ENCODE measurements around the gene ELOVL1.
"Not testable (repeated sequence)": the region's sequence is repeated elsewhere in the genome, so short reads cannot be mapped to it uniquely, and the experiment has no call there.

ELOVL1 gene

DNA sequence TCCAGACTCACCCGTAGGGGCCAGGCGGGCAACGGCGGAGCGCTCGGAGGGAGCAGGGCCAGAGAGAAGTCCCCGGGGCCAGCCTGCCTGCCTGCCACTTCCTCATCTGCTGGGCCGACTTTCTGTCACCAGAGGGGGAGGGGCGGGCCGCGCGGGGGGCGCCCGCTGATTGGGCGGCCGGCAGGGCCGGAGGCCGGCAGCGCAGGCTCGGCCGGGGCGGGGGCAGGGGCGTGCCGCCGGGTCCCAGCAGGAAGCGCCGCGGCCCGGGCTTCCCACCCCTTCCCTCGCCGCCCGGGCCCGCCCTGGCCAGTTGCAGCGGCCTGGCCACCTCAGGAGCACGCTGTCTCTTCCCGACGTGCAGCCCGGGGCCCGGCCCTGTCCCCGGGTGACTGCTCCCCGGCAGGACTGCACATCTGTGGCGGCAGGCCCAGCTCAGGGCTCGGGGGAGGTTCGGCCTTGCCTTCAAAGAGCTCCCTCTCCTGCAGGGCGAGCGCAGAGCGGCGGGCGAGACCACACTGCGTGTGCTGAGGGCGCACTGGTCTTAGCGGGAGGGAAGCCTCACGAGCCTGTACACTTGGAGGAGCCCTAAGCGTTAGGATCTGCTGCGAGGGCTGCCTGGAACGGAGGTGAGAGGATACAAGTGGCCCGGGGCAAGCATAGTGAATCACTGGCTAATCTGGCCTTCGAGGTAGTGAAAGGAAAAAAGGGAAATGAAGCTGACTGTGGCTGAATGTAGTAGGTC lies at the start of gene ELOVL1:
ELOVL1 (minus strand) TSS at position 108 of the 742 bp plus-strand sequence. CDS start 2,402 bp downstream, outside the sequence.
- Histone ChIP-seq H3K4me1 (ENCODE audit: control insufficient read depth, insufficient read depth, low read length) (peaks cover 23% of the 10 kb centered on the region), H3K36me3 (ENCODE audit: control insufficient read depth in 2 of 2, insufficient read depth in 2 of 2, low read length in 2 of 2) (peaks cover 26 to 27% of the 10 kb centered on the region in 2 donors), H3K9ac (ENCODE audit: low read length in 2 of 2) (peak within 1 kb of the TSS; percentile 83 to 86), H3K27me3 (ENCODE audit: control insufficient read depth in 1 of 2, insufficient read depth in 2 of 2, low read length in 2 of 2) (no peaks in the 10 kb centered on the region), H3K9me3 (ENCODE audit: control insufficient read depth in 2 of 2, low read length in 2 of 2) (no peaks in the 10 kb centered on the region), H3K4me3 (ENCODE audit: low read length in 2 of 2) (peak within 1 kb of the TSS; percentile 78 to 83), H3K27ac (ENCODE audit: low read length) (peak within 1 kb of the TSS; percentile 79)

DNA sequence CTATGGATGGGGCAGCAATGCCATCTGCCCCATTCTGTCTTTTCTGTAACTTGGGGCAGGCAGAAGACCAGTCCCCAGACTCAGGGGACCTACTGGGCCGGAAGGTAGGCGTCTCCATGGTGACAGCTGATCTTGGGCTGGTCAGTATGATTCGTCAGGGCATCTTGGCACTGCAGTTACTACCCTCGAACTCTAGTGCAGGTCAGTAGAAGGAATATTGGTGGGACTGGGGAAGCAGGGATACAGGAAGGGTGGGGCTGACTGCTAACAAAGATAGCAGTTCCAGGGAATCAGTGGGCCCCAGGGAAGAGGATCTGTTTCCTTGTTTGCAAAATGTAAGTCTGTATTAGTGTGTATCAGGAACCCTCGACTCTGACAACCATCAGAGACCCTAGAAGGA lies 48.1 kb upstream of the ELOVL1 start:
- no peaks in the 10 kb centered on the region for H3K9me3 ChIP-seq (ENCODE audit: control insufficient read depth in 2 of 2, low read length in 2 of 2)
- peaks cover 44 to 55% of the 10 kb centered on the region in 2 donors for H3K36me3 ChIP-seq (ENCODE audit: control insufficient read depth in 2 of 2, insufficient read depth in 2 of 2, low read length in 2 of 2)
- no peaks in the 10 kb centered on the region for H3K27me3 ChIP-seq (ENCODE audit: control insufficient read depth in 1 of 2, insufficient read depth in 2 of 2, low read length in 2 of 2)
- H3K27ac ChIP-seq (ENCODE audit: low read length) = no peak overlapping the region
- no peak overlapping the region for H3K4me3 ChIP-seq (ENCODE audit: low read length in 2 of 2)
- H3K4me1 ChIP-seq (ENCODE audit: control insufficient read depth, insufficient read depth, low read length) = no peaks in the 10 kb centered on the region
- H3K9ac ChIP-seq (ENCODE audit: low read length in 2 of 2) = no peak overlapping the region

DNA sequence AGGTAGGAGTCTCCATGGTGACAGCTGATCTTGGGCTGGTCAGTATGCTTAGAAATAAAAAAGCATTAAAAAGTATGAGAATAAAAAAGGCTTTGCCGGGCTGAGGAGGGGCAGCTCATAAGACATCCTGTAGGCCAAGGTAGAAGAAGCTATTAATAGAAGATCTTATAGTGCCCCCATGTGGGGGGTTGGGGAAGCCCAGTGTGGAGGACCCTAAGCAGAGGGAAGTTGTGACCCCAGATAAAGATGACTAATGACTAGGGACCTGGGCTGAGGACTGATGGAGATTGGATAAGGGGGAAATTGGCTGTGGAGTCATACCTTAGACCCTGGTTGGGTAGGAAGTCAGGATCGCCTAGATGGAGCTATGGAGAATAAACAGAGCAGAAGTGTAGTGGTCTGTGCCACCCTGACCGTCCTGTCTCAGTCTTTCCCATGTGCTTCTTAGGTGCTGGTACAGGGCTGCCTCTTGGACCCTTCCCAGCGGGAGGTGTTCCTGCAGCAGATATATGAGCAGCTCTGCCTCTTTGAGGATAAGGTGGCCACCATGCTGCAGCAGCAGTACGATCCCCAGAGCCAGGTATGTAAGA lies 46.9 kb upstream of the ELOVL1 start:
- no peak overlapping the region for H3K27ac ChIP-seq (ENCODE audit: low read length)
- H3K9ac ChIP-seq (ENCODE audit: low read length in 2 of 2) = no peak overlapping the region
- no peaks in the 10 kb centered on the region for H3K27me3 ChIP-seq (ENCODE audit: control insufficient read depth in 1 of 2, insufficient read depth in 2 of 2, low read length in 2 of 2)
- H3K4me3 ChIP-seq (ENCODE audit: low read length in 2 of 2) = no peak overlapping the region
- peaks cover 33 to 43% of the 10 kb centered on the region in 2 donors for H3K36me3 ChIP-seq (ENCODE audit: control insufficient read depth in 2 of 2, insufficient read depth in 2 of 2, low read length in 2 of 2)
- H3K4me1 ChIP-seq (ENCODE audit: control insufficient read depth, insufficient read depth, low read length) = no peaks in the 10 kb centered on the region
- no peaks in the 10 kb centered on the region for H3K9me3 ChIP-seq (ENCODE audit: control insufficient read depth in 2 of 2, low read length in 2 of 2)

DNA sequence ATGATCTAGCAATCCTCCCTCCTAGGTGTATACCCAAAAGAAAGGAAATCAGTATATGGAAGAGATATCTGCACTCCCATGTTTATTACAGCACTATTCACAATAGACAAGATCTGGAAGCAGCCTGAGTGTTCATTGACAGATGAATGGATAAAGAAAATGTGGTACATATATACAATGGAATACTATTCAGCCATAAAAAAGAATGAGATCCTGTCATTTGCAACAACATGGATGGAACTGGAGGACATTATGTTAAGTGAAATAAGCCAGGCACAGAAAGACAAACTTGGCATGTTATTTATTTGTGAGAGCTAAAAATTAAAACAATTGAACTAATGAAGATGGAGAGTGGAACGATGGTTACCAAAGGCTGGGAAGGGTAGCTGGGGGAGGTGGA lies 45.6 kb upstream of the ELOVL1 start:
- H3K27me3 ChIP-seq (ENCODE audit: control insufficient read depth in 1 of 2, insufficient read depth in 2 of 2, low read length in 2 of 2); H3K9me3 ChIP-seq (ENCODE audit: control insufficient read depth in 2 of 2, low read length in 2 of 2); H3K4me1 ChIP-seq (ENCODE audit: control insufficient read depth, insufficient read depth, low read length); H3K4me3 ChIP-seq (ENCODE audit: low read length in 2 of 2); H3K9ac ChIP-seq (ENCODE audit: low read length in 2 of 2); H3K27ac ChIP-seq (ENCODE audit: low read length): not testable (repeated sequence)
- H3K36me3 ChIP-seq (ENCODE audit: control insufficient read depth in 2 of 2, insufficient read depth in 2 of 2, low read length in 2 of 2) = peaks cover 24 to 34% of the 10 kb centered on the region in 2 donors

DNA sequence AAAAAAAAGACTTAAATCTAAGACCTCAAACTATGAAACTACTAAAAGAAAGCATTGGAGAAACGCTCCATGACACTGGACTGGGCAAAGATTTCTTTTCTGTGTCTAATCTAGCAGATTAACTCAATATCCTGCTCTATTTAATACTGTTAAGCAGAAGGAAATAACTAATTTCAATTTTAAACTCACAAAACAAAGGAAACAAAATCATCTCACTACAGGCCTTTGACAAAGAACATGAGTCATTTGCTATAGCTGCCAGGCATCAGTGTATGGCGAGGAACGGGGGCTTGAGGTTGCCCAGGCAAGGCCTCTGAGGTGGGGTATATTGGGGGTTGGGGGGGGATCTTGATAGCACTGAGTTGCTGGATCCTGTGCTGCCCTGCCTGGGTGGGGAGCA lies 42.8 kb upstream of the ELOVL1 start:
- Histone ChIP-seq H3K4me1 (ENCODE audit: control insufficient read depth, insufficient read depth, low read length) (no peaks in the 10 kb centered on the region), H3K27me3 (ENCODE audit: control insufficient read depth in 1 of 2, insufficient read depth in 2 of 2, low read length in 2 of 2) (no peaks in the 10 kb centered on the region), H3K9ac (ENCODE audit: low read length in 2 of 2) (no peak overlapping the region), H3K27ac (ENCODE audit: low read length) (no peak overlapping the region), H3K4me3 (ENCODE audit: low read length in 2 of 2) (no peak overlapping the region), H3K36me3 (ENCODE audit: control insufficient read depth in 2 of 2, insufficient read depth in 2 of 2, low read length in 2 of 2) (peaks cover 18 to 24% of the 10 kb centered on the region in 2 donors), H3K9me3 (ENCODE audit: control insufficient read depth in 2 of 2, low read length in 2 of 2) (no peaks in the 10 kb centered on the region)

DNA sequence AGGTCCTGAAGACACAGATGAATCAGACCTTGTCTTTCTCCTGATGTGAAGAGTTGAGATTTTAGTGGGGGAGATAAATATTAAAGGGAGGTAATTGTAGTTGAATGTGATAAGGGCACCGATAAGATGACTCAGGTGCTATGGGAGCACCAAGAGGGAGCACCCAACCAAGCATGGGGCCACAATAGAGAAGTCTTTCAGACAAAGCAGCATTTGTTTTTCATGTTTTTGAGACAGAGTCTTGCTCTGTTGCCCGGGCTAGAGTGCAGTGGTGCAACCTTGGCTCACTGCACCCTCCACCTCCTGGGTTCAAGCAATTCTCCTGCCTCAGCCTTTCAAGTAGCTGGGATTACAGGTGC lies 38.0 kb upstream of the ELOVL1 start:
- no peak overlapping the region for H3K27ac ChIP-seq (ENCODE audit: low read length)
- no peaks in the 10 kb centered on the region for H3K27me3 ChIP-seq (ENCODE audit: control insufficient read depth in 1 of 2, insufficient read depth in 2 of 2, low read length in 2 of 2)
- no peaks in the 10 kb centered on the region for H3K4me1 ChIP-seq (ENCODE audit: control insufficient read depth, insufficient read depth, low read length)
- no peak overlapping the region for H3K9ac ChIP-seq (ENCODE audit: low read length in 2 of 2)
- H3K36me3 ChIP-seq (ENCODE audit: control insufficient read depth in 2 of 2, insufficient read depth in 2 of 2, low read length in 2 of 2) = peaks cover 28 to 40% of the 10 kb centered on the region in 2 donors
- H3K4me3 ChIP-seq (ENCODE audit: low read length in 2 of 2) = no peak overlapping the region
- H3K9me3 ChIP-seq (ENCODE audit: control insufficient read depth in 2 of 2, low read length in 2 of 2) = no peaks in the 10 kb centered on the region

DNA sequence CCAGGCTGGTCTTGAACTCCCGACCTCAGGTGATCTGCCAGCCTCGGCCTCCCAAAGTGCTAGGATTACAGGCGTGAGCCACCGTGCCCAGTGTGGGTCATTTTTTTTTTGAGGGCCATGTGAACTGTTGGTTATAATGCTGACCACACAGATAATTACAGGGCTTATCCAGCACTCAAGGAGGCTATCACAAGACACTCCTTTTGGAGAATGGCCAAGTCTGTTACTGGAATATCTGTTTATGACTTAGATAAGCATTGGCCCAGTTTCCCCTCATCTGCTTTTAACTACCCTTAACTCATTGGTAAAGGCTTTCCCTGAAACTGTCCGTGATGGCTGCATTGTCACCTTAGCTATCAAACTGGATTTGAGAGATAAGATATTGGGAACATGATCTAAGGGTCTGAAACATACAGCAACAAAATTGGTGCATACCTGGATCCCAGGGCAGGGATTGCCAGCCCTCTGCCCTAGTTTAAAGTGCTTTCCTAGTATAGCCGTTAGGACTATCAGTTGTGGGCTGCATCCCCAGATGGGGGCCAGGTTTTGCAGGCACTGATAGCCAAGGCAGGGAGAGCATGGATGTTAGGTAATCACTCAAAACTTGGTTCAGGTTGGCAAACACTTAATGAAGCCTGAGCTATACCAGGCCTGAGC lies 37.5 kb upstream of the ELOVL1 start:
- Histone ChIP-seq H3K9ac (ENCODE audit: low read length in 2 of 2) (no peak overlapping the region), H3K36me3 (ENCODE audit: control insufficient read depth in 2 of 2, insufficient read depth in 2 of 2, low read length in 2 of 2) (peaks cover 28 to 40% of the 10 kb centered on the region in 2 donors), H3K9me3 (ENCODE audit: control insufficient read depth in 2 of 2, low read length in 2 of 2) (no peaks in the 10 kb centered on the region), H3K4me3 (ENCODE audit: low read length in 2 of 2) (no peak overlapping the region), H3K27ac (ENCODE audit: low read length) (no peak overlapping the region), H3K27me3 (ENCODE audit: control insufficient read depth in 1 of 2, insufficient read depth in 2 of 2, low read length in 2 of 2) (no peaks in the 10 kb centered on the region), H3K4me1 (ENCODE audit: control insufficient read depth, insufficient read depth, low read length) (no peaks in the 10 kb centered on the region)

DNA sequence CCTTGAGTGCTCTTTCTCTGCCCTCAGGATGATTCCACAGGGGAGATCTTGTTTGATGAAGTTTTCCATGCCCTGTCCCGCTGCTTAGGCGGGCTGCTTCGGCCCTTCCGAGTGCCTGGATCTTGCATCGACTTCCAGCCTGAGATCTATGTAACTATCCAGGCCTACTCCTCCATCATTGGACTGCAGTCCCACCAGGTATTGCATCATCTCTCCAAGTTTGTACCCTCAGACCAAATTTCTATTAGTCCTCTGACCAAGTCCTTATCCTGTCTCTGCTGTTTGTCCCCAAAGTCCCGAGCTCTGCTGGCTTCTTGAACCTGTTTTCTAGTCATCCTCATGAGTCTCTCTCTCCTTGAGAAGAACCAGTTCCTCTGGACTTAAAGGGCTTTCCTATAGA lies 36.5 kb upstream of the ELOVL1 start:
- no peak overlapping the region for H3K4me3 ChIP-seq (ENCODE audit: low read length in 2 of 2)
- H3K4me1 ChIP-seq (ENCODE audit: control insufficient read depth, insufficient read depth, low read length) = no peaks in the 10 kb centered on the region
- H3K27ac ChIP-seq (ENCODE audit: low read length) = no peak overlapping the region
- no peaks in the 10 kb centered on the region for H3K27me3 ChIP-seq (ENCODE audit: control insufficient read depth in 1 of 2, insufficient read depth in 2 of 2, low read length in 2 of 2)
- H3K9ac ChIP-seq (ENCODE audit: low read length in 2 of 2) = no peak overlapping the region
- H3K36me3 ChIP-seq (ENCODE audit: control insufficient read depth in 2 of 2, insufficient read depth in 2 of 2, low read length in 2 of 2) = peaks cover 28 to 40% of the 10 kb centered on the region in 2 donors
- no peaks in the 10 kb centered on the region for H3K9me3 ChIP-seq (ENCODE audit: control insufficient read depth in 2 of 2, low read length in 2 of 2)

DNA sequence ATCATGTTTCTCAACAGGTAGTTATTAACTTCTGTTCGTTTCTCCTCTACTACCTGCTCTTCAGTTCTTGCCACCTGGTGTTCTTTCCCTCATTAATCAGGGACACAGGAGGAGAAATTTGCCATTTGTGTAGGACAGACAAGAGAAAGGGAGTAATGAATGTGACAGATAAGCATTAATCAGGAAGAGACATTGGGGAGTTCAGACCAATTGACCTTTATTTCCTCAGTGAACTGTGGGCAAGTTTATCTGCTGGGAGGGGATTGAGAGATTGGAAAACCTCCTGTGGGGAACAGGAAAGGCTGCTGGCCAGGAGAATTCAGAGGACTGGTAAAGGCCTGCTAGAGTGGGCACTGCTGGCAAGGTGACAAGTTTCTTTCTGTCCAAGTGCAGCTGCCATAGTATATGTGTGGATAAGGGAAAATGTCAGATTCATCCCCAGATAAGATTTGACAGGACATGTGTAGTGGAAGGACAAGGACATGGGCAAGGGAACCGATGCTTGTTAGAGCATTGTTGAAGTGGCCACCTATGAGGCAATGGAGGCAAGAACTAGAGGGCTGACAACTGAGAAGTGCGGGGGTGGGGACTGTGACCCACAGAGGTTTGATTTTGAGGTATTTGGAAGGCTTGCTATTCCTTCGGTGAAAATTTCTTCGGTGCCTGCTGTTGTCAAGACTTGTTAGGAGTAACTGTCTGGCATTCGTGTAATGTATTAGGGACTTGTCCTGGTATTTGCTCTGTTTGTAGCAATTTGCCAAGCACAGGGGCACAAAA lies 34.5 kb upstream of the ELOVL1 start:
- no peak overlapping the region for H3K27ac ChIP-seq (ENCODE audit: low read length)
- no peaks in the 10 kb centered on the region for H3K27me3 ChIP-seq (ENCODE audit: control insufficient read depth in 1 of 2, insufficient read depth in 2 of 2, low read length in 2 of 2)
- H3K36me3 ChIP-seq (ENCODE audit: control insufficient read depth in 2 of 2, insufficient read depth in 2 of 2, low read length in 2 of 2) = peaks cover 24 to 36% of the 10 kb centered on the region in 2 donors
- no peak overlapping the region for H3K4me3 ChIP-seq (ENCODE audit: low read length in 2 of 2)
- H3K4me1 ChIP-seq (ENCODE audit: control insufficient read depth, insufficient read depth, low read length) = no peaks in the 10 kb centered on the region
- H3K9ac ChIP-seq (ENCODE audit: low read length in 2 of 2) = no peak overlapping the region
- H3K9me3 ChIP-seq (ENCODE audit: control insufficient read depth in 2 of 2, low read length in 2 of 2) = no peaks in the 10 kb centered on the region

DNA sequence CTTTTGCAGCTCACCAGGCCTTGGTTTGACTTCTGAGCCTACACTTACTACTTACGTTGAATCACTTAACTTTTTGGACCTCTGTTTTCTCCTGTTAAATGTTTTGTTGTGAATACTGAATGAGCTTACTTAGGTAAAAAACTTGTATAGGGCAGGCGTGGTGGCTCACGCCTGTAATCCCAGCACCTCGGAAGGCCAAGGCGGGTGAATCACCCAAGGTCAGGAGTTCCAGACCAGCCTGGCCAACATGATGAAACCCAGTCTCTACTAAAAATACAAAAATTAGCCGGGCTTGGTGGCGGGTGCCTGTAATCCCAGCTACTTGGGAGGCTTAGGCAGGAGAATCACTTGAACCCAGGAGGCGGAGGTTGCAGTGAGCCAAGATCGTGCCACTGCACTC lies 32.6 kb upstream of the ELOVL1 start:
- H3K9ac ChIP-seq (ENCODE audit: low read length in 2 of 2); H3K27ac ChIP-seq (ENCODE audit: low read length); H3K27me3 ChIP-seq (ENCODE audit: control insufficient read depth in 1 of 2, insufficient read depth in 2 of 2, low read length in 2 of 2); H3K4me1 ChIP-seq (ENCODE audit: control insufficient read depth, insufficient read depth, low read length); H3K9me3 ChIP-seq (ENCODE audit: control insufficient read depth in 2 of 2, low read length in 2 of 2); H3K4me3 ChIP-seq (ENCODE audit: low read length in 2 of 2): not testable (repeated sequence)
- H3K36me3 ChIP-seq (ENCODE audit: control insufficient read depth in 2 of 2, insufficient read depth in 2 of 2, low read length in 2 of 2) = peaks cover 9 to 26% of the 10 kb centered on the region in 2 donors
